ENCODE measurements around the gene GPATCH1. TPM values are rescaled to one million over a fixed set of nuclear protein-coding genes. Genes with fewer than 3 reads are reported as not detected.

The GPATCH1 gene
- total and polyA plus RNA-seq, 3 experiments from 2014 or later, result 6.7 to 13.7 (median 11.5) TPM

DNA sequence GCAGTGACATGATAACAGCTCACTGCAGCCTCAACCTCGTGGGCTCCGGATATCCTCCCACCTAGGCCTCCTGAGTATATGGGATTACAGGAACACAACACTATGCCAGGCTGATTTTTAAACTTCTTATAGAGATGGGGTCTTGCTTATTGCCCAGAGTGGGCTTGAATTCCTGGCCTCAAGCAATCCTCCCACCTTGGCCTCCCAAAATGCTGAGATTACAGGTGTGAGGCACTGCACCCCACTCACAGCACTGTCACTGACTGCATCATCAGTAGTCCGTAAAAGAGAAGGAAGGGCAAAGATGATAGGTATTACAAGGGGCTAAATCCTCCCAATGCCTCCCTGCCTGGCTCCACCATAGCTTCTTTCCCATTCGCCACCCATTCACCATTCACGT, 20.4 kb upstream of the GPATCH1 start:
- no peak for DNase-seq
- H3K4me3 ChIP-seq (ENCODE audit: low read length), result no peak overlapping the region
- Mint-ChIP-seq H3K27me3 (peaks cover 24 to 26% of the 10 kb centered on the region in 2 donors), H3K9me3 (no peaks in the 10 kb centered on the region), H3K4me1 (peaks cover 0 to 4% (median 0%) of the 10 kb centered on the region in 3 donors), H3K27ac (no peak overlapping the region), H3K36me3 (peaks cover 0 to 2% (median 0%) of the 10 kb centered on the region in 3 donors), H3K4me3 (no peak overlapping the region)
- H3K27me3 ChIP-seq (ENCODE audit: insufficient read depth, low read length, poor library complexity, severe bottlenecking), result no peaks in the 10 kb centered on the region
- no peaks in the 10 kb centered on the region for H3K36me3 ChIP-seq (ENCODE audit: insufficient read depth, low read length)
- ChIA-PET POLR2A (no interaction called here), CTCF (interaction anchor here (1.3 kb wide), 1 partner anchor 8 kb away, joined by 4 read pairs; no protein-coding TSS in a partner anchor)
- no peak overlapping the region for H3K27ac ChIP-seq (ENCODE audit: low read depth, low read length)
- H3K9me3 ChIP-seq (ENCODE audit: low read length), result no peaks in the 10 kb centered on the region
- H3K4me1 ChIP-seq (ENCODE audit: insufficient read depth, low read length), result no peaks in the 10 kb centered on the region

DNA sequence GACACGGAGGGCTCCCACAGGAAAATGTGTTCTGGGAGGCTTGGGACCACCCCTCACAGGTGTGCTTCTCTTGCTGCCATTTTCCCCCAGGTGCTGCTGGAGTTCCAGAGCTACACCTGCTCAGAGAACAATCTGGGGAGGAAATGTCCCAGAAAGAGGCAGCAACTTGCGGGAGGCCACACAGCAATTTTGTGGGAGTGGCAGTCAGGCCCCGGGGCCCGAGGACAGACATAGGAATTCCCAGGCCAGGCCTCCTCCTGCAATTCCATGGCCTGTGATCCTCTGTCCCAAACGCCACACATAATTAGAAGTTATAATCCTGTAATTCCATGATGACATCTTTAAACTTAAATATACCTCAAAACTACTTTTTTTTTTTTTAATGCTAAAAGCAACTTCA, 18.1 kb upstream of the GPATCH1 start:
- peaks cover 0 to 4% (median 0%) of the 10 kb centered on the region in 3 donors for H3K4me1 Mint-ChIP-seq
- H3K27ac ChIP-seq (ENCODE audit: low read depth, low read length), result no peak overlapping the region
- ChIA-PET POLR2A (no interaction called here), CTCF (no interaction called here)
- H3K4me3 ChIP-seq (ENCODE audit: low read length), result no peak overlapping the region
- peaks cover 0 to 2% (median 0%) of the 10 kb centered on the region in 3 donors for H3K36me3 Mint-ChIP-seq
- no peaks in the 10 kb centered on the region for H3K36me3 ChIP-seq (ENCODE audit: insufficient read depth, low read length)
- DNase-seq, result no peak
- H3K9me3 Mint-ChIP-seq, result peaks cover 0 to 2% (median 0%) of the 10 kb centered on the region in 5 donors
- H3K9me3 ChIP-seq (ENCODE audit: low read length), result no peaks in the 10 kb centered on the region
- H3K27ac Mint-ChIP-seq, result no peak overlapping the region
- H3K4me3 Mint-ChIP-seq, result peak overlapping the region in 2 of 7 donors; percentile 21 to 26
- H3K27me3 Mint-ChIP-seq, result peaks cover 28 to 30% of the 10 kb centered on the region in 2 donors
- H3K27me3 ChIP-seq (ENCODE audit: insufficient read depth, low read length, poor library complexity, severe bottlenecking), result no peaks in the 10 kb centered on the region
- no peaks in the 10 kb centered on the region for H3K4me1 ChIP-seq (ENCODE audit: insufficient read depth, low read length)

DNA sequence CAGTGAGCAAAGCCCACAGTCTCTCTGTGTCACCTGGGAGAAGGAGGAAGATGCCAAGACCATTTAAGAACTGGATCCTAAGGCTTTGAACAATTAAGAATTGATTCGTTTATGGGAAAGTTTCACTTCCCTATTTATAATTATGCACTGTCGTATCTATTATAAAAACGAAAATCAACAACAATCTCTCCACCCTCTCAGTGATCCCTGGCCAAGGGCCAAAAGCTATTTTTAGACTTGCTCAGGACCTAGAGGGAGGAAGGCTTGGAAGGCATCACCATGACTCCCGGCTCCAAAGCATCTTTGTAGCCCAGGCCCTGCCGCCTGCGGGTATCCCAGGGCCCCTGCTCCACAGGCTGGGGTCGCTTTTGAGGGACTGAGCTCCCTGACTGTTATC, 17.6 kb upstream of the GPATCH1 start:
- Histone ChIP-seq H3K36me3 (ENCODE audit: insufficient read depth, low read length) (no peaks in the 10 kb centered on the region), H3K27me3 (ENCODE audit: insufficient read depth, low read length, poor library complexity, severe bottlenecking) (no peaks in the 10 kb centered on the region), H3K27ac (ENCODE audit: low read depth, low read length) (no peak overlapping the region), H3K4me3 (ENCODE audit: low read length) (no peak overlapping the region), H3K9me3 (ENCODE audit: low read length) (no peaks in the 10 kb centered on the region), H3K4me1 (ENCODE audit: insufficient read depth, low read length) (no peaks in the 10 kb centered on the region)
- peaks cover 0 to 2% (median 0%) of the 10 kb centered on the region in 5 donors for H3K9me3 Mint-ChIP-seq
- peaks cover 28 to 30% of the 10 kb centered on the region in 2 donors for H3K27me3 Mint-ChIP-seq
- H3K4me3 Mint-ChIP-seq, result peak overlapping the region in 3 of 7 donors; percentile 21 to 50 (median 26)
- ChIA-PET CTCF (interaction anchor here (0.6 kb wide), 1 partner anchor 457 kb away, joined by 3 read pairs; no protein-coding TSS in a partner anchor), POLR2A (no interaction called here)
- no peak for DNase-seq
- no peak overlapping the region for H3K27ac Mint-ChIP-seq
- H3K4me1 Mint-ChIP-seq, result peaks cover 0 to 4% (median 0%) of the 10 kb centered on the region in 3 donors
- H3K36me3 Mint-ChIP-seq, result peaks cover 0 to 2% (median 0%) of the 10 kb centered on the region in 3 donors

DNA sequence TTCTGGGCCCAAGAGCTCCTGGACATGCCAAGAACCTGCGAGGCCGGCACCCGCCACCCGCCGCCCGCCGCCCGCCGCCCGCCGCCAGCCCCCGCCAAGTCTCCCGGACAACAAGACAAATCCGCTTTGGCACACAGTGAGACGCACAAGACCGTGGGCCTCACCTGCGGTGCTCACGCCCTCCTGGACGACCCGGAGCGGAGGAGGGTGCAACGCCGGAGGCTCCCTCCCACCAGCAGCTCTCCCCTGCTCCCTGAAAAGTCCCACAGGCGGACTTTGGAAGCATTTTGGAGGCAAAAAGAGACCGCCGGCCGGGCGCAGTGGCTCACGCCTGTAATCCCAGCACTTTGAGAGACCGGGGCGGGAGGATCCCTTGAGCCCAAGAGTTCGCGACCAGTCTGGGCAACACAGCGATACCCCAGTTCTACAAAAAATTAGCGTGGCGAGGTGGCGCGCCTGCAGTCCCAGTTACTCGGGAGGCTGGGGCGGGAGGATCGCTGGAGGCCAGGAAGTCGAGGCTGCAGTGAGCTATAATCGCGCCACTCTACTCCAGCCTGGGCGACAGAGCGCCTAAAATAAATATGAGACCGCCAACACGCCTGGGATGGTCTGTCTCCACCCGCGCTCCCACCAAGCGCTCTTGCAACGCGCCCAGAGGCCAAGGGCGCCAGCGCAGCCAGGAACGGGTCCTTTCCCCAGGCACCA, 17.1 kb upstream of the GPATCH1 start:
- Histone ChIP-seq H3K27ac (ENCODE audit: low read depth, low read length) (no peak overlapping the region), H3K4me1 (ENCODE audit: insufficient read depth, low read length) (no peaks in the 10 kb centered on the region), H3K9me3 (ENCODE audit: low read length) (no peaks in the 10 kb centered on the region), H3K4me3 (ENCODE audit: low read length) (no peak overlapping the region), H3K36me3 (ENCODE audit: insufficient read depth, low read length) (no peaks in the 10 kb centered on the region), H3K27me3 (ENCODE audit: insufficient read depth, low read length, poor library complexity, severe bottlenecking) (no peaks in the 10 kb centered on the region)
- H3K9me3 Mint-ChIP-seq, result peaks cover 0 to 2% (median 0%) of the 10 kb centered on the region in 5 donors
- ChIA-PET CTCF (interaction anchor here (0.6 kb wide), 1 partner anchor 457 kb away, joined by 3 read pairs; no protein-coding TSS in a partner anchor), POLR2A (no interaction called here)
- peak overlapping the region; percentile 37 to 83 (median 61) for H3K4me3 Mint-ChIP-seq
- H3K4me1 Mint-ChIP-seq, result peaks cover 0 to 4% (median 0%) of the 10 kb centered on the region in 3 donors
- no peak overlapping the region for H3K27ac Mint-ChIP-seq
- DNase-seq, result no peak
- peaks cover 28 to 30% of the 10 kb centered on the region in 2 donors for H3K27me3 Mint-ChIP-seq
- peaks cover 0 to 2% (median 0%) of the 10 kb centered on the region in 3 donors for H3K36me3 Mint-ChIP-seq

DNA sequence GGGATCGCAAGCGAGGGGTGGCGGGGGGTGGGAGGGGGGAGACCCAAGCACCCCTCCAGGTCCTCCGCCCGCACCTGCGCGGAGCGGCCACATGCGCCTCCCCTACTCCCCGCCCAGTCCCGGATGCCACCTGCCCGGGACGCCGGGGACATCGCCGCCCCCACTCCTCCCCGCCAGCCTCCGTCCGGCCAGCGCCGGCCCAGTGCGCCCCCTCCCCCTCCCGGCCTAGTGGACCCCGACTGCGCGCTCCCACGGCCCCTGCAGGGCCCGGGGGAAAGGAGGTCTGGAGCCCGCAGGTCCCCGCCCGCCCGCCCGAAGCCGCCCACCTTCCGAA, 16.6 kb upstream of the GPATCH1 start:
- H3K36me3 Mint-ChIP-seq, result peaks cover 0 to 2% (median 0%) of the 10 kb centered on the region in 3 donors
- POLR2A ChIA-PET, result no interaction called here
- no peaks in the 10 kb centered on the region for H3K9me3 ChIP-seq (ENCODE audit: low read length)
- no peaks in the 10 kb centered on the region for H3K27me3 ChIP-seq (ENCODE audit: insufficient read depth, low read length, poor library complexity, severe bottlenecking)
- CTCF ChIA-PET, result no interaction called here
- DNase-seq, result peak in 1 of 5 donors; percentile 12
- H3K4me3 Mint-ChIP-seq, result peak overlapping the region; percentile 37 to 83 (median 61)
- H3K4me1 Mint-ChIP-seq, result peaks cover 0 to 4% (median 0%) of the 10 kb centered on the region in 3 donors
- no peak overlapping the region for H3K27ac ChIP-seq (ENCODE audit: low read depth, low read length)
- peaks cover 0 to 2% (median 0%) of the 10 kb centered on the region in 5 donors for H3K9me3 Mint-ChIP-seq
- H3K36me3 ChIP-seq (ENCODE audit: insufficient read depth, low read length), result no peaks in the 10 kb centered on the region
- peaks cover 27 to 30% of the 10 kb centered on the region in 2 donors for H3K27me3 Mint-ChIP-seq
- no peak overlapping the region for H3K27ac Mint-ChIP-seq
- H3K4me3 ChIP-seq (ENCODE audit: low read length), result no peak overlapping the region
- H3K4me1 ChIP-seq (ENCODE audit: insufficient read depth, low read length), result no peaks in the 10 kb centered on the region

DNA sequence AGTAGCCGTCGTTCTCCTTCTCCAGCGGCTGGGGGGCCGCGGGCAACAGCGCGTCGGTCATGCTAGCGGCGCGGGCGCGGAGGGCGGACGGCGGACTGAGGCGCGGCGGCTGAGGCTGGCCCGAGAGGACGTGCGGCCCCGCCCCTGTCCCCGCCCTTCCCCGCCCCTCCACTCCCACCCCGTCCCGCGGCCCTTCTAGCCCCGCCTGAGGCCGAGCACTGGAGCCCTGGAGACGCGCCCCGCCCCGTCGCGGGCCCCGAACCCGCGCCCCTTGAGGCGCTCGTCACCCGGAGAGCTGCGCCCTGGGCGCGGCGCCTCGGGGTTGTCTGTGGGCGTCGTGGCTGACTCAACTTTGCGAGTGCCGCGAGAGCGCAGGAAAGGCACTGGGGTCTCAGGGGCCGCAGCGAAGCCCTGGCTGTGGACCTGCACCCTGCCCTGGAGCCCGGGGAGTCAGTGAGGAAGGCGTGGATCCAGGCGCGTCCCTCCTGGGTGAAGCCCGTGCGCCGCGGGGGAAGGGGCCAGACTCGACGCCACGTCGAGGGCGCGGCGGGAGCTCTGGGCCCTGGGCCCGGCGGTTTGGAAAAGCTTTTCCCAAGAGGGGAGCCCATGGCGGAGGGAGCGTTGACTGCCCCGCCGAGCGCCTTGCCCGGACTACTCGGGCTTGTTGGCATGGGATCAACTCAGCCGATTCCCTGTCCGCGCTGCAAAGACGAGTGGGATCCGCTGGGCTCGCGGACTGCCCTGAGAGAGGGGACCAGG, 16.0 kb upstream of the GPATCH1 start, which contains the start of gene RHPN2:
TSS of gene RHPN2 (minus strand) at position 97 of the 759 bp plus-strand sequence. CDS start at position 61, 36 bp downstream.
- Histone ChIP-seq H3K4me3 (ENCODE audit: low read length) (no peak within 1 kb of the TSS), H3K9me3 (ENCODE audit: low read length) (no peaks in the 10 kb centered on the region), H3K4me1 (ENCODE audit: insufficient read depth, low read length) (no peaks in the 10 kb centered on the region), H3K27ac (ENCODE audit: low read depth, low read length) (no peak within 1 kb of the TSS), H3K36me3 (ENCODE audit: insufficient read depth, low read length) (no peaks in the 10 kb centered on the region), H3K27me3 (ENCODE audit: insufficient read depth, low read length, poor library complexity, severe bottlenecking) (no peaks in the 10 kb centered on the region)
- H3K27me3 Mint-ChIP-seq, result peaks cover 22 to 24% of the 10 kb centered on the region in 2 donors
- peaks cover 0 to 4% (median 0%) of the 10 kb centered on the region in 3 donors for H3K4me1 Mint-ChIP-seq
- ChIA-PET CTCF (no interaction called here), POLR2A (no interaction called here)
- H3K36me3 Mint-ChIP-seq, result peaks cover 0 to 2% (median 0%) of the 10 kb centered on the region in 3 donors
- no peak within 1 kb of the TSS for H3K27ac Mint-ChIP-seq
- DNase-seq, result peak in 4 of 5 donors; percentile 7 to 26 (median 18)
- H3K4me3 Mint-ChIP-seq, result peak within 1 kb of the TSS; percentile 37 to 83 (median 62)
- H3K9me3 Mint-ChIP-seq, result peaks cover 0 to 2% (median 0%) of the 10 kb centered on the region in 5 donors

DNA sequence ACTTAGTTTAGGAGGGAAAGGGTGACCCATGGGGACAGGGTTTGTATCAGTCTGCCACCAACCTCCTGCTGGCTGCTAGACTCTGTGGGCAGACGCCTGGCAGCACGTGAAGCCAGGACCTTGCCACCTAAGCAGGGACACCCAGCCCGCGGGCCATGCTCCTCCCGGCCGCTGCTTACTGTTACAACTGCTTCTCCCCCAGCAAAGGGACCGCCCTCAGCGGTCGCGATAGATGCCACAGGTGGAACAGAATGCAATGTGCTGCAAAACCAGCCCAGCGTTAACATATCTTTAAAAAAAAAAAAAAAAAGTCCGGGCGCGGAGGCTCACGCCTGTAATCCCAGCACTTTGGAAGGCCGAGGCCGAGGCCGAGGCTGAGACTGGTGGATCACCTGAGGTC, 14.4 kb upstream of the GPATCH1 start:
- peaks cover 0 to 2% (median 0%) of the 10 kb centered on the region in 3 donors for H3K36me3 Mint-ChIP-seq
- no peaks in the 10 kb centered on the region for H3K36me3 ChIP-seq (ENCODE audit: insufficient read depth, low read length)
- no peak overlapping the region for H3K27ac Mint-ChIP-seq
- no peak overlapping the region for H3K27ac ChIP-seq (ENCODE audit: low read depth, low read length)
- peaks cover 14 to 20% of the 10 kb centered on the region in 2 donors for H3K27me3 Mint-ChIP-seq
- peaks cover 0 to 4% (median 0%) of the 10 kb centered on the region in 3 donors for H3K4me1 Mint-ChIP-seq
- H3K4me1 ChIP-seq (ENCODE audit: insufficient read depth, low read length), result no peaks in the 10 kb centered on the region
- no peak for DNase-seq
- CTCF ChIA-PET, result no interaction called here
- H3K27me3 ChIP-seq (ENCODE audit: insufficient read depth, low read length, poor library complexity, severe bottlenecking), result no peaks in the 10 kb centered on the region
- peak overlapping the region; percentile 41 to 73 (median 49) for H3K4me3 Mint-ChIP-seq
- POLR2A ChIA-PET, result no interaction called here
- no peak overlapping the region for H3K4me3 ChIP-seq (ENCODE audit: low read length)
- no peaks in the 10 kb centered on the region for H3K9me3 ChIP-seq (ENCODE audit: low read length)
- H3K9me3 Mint-ChIP-seq, result peaks cover 0 to 2% (median 0%) of the 10 kb centered on the region in 5 donors

Data from CD8-positive, alpha-beta memory T cell (primary cell).